Germinal center (tissue), 1 donor: ENCODE data around the gene TBX1.

Experiments
- DNase-seq: peaks from one replicate; pipeline ENCODE4 v3.0.0; 2012; ENCODE audit warnings: mixed read lengths, low spot score

Gene TBX1

DNA sequence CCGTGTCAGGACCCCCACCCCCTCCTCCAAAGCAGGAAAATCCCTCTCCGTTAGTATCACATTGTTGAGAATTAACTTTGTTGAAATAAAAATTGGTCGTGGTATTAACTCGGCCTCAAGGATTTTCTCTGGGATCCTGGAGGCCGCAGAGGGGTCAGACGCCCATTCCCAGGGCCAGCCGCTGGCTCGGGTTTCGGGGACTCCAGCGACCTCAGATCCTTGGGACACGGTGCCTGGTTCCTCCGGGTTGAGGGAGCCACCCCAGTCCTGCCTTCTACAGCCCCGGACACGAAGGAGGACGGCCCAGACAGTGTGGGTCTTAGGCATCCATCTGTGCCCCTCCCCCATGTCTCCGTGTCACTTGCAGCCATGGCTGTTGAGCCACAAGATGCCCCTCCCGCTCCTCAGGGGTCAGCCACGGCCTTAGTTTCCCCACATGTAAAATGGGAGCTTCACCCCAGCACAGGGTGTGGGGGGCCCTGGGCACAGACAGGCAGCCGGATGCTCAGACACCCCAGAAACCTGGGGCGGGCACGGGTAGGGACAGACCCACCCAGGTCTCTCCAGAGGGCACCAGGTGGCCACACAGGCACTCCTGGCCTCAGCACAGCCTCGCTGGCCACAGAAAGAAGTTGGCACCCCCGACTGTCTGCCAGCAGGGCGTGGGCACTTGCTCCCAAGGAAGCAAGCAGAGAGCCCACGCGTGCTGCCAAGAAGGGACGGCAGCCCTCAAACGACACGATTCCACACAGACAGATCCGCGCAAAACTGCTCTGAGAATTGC, 21.7 kb upstream of the TBX1 start:
- no peak for DNase-seq

- DNase-seq, result no peak
Measured at GRCh38 chr22:19739448-19739895, 21.1 kb upstream of the TBX1 start.

GRCh38 chr22:19739911-19740449, 20.6 kb upstream of the TBX1 start:
- DNase-seq, result no peak

DNA sequence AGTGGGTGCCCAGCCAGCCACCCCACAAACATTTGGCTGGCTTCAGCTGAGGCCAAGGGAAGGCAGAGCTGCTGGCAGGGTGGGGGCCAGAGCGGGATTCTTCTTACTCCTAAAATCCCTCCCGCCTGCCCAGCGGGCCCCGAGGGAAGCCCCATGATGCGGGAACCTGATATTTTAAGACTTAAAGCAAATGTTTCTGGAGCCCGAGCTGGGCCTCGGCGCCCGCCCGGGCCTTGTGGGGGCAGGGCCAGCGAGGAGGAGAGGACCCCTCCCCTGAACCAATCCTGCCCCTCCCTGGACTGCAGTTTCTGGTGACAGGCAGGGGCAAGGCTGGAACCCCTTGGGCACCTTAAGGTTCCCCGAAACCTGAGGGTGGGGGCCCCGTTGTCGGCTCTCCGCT, 20.0 kb upstream of the TBX1 start:
- DNase-seq, result no peak

DNA sequence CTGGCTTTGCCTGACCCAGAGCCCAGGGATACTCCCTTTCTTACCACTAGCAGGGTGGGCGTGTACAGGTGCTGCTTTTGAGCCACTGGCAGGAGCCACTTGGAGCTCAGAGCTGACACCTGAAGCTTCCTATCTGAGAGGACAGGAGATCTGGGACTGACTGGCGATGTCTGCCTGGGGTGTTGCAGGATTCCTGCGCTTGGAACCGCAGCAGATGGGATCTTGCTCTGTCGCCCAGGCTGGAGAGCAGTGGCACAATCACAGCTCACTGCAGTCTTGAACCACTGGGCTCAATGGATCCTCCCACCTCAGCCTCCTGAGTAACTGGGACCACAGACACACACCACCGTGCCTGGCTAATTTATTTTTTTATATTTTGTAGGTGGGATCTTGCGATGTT, 19.5 kb upstream of the TBX1 start:
- DNase-seq, result no peak

GRCh38 chr22:19742160-19743066, 18.2 kb upstream of the TBX1 start:
- DNase-seq, result no peak

- DNase-seq, result no peak
Measured at GRCh38 chr22:19743081-19743480, 17.5 kb upstream of the TBX1 start.

GRCh38 chr22:19743651-19744050, 16.9 kb upstream of the TBX1 start:
- no peak for DNase-seq

DNA sequence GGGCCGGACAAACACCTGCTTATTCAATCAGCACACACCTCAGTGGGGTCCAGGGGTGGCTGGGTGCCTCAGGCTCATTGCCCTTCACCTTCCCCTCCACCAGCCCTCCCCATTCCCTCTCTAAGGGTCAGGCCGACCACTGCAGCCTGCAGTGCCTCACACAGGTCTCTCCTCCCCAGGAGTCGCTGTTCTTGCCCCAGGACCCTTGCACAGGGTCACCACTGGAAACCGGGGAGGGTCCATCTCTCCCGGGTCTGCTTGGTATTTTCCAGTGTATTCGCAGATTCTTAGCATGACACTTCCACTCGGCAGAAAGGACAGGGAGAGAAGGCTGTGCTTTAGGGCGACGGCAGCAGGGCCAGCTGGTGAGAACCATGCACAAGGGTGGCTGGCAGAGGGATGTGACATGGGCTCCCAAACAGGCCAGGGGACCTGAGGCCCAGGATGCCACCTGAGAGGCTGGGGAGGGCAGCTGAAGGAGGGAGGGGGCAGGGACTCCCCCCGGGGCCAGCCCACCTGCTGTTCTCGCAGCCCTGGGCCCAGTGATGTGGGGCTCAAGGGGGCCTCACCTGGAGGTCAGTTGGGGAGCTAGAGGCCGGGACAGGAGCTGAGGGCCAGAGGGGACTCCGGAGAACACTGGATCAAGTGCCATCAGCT, 16.1 kb upstream of the TBX1 start:
- DNase-seq, result no peak

DNA sequence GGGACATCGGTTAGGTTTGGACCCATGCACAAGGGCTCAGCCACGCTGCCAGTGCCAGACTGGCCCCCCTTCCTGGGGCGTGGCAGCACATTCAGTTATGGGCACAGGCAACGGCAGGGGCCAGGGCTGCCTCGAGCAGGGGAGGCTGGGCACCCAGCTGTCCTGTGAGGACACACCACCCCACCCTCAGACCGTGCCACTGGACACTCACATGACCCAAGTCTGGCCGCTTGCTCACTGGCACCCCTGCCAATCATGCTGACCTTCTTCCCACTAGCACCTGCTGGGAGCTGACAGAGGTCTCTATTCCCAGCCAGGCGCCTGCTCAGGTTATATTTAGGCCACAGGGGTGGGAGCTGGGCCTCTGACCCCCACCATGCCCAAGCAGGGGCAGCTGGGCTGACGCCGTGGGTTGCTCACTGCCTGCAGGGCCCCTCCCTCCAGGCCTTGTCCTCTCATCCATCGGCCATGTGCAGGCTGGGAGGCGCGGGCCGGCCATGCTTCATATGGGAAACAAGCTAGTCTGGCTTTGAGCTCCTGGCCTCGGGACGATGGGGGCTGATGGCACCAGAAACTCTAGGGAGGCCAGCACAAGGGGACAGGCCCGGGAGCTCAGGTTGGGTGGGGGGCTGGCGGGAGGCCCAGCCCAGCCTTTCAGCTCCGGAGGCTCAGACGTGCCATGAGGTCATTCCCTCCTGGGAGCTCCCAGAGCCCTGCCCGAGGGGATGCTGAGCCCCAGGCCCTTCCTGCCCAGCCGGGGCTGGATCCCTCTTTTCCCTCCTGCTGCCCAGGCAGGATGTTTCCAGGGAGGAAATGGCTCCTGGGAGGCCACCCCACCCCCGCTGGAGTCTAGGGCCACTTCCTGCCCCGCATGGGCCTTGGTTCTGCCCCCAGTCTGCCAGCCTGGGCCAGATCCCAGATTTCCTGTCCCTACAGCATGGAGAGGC, 15.2 kb upstream of the TBX1 start:
- DNase-seq, result no peak

DNA sequence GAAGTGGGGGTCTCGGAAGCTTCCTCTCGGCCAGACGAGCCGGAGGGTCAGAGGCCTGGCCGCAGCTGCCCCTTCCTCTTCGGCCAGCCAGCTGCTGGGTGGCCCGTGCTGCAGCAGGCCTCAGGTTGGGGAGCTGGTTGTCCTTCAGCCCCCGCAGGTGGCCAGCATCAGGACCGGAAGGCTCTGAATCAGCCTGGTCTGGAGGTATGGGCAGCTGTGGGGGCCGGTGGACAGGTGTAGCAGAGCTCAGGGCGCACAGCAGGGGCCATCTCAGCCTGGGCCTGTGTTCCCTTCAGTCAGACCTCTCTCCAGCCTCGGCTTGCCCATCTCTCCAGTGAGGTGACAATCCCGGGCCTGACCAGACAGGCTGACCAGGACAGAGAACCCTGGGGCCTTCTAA, 13.9 kb upstream of the TBX1 start:
- no peak for DNase-seq

DNA sequence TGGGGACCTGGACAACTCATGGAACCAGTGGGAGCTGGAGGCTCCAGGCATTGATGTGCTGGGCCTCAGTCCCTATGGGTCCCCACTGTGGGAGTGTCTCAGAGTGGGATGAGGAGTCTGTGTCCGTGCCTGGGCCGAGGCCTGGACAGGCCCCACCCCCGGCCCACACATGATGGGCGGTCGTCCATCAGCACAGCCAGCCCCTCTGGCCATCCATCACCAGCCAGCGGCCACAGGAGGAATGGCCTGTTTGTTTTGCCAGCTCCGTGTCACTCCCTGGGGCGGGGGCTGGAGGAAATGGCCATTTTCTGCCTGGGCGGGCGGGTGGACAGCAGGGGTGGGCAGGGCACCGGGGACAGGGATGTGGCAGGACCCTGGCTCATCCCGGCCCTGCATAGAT, 13.0 kb upstream of the TBX1 start:
- DNase-seq, result no peak

- no peak for DNase-seq
Measured at GRCh38 chr22:19748139-19748538, 12.4 kb upstream of the TBX1 start.

- DNase-seq, result no peak
Measured at GRCh38 chr22:19748991-19749664, 11.4 kb upstream of the TBX1 start.

DNA sequence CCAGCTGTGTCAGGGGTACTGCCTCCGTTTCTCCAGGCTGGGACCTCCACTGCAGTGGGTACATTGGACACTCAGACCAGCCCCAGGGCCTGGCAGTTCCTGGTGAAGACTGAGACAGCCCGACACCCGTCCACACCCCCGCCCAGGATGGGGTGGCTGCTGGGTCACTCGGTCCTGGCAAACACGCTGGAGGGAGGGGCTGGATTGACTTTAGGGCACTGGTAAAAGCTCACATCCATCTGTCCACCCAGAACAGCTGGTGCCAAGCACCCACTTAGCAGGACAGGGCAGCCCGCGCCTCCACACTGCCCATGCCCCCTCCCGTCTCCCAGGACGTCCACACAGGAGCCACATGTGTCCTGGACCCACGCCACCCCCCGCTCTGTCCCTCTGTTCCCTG, 10.7 kb upstream of the TBX1 start:
- no peak for DNase-seq

GRCh38 chr22:19750507-19751490, 9.8 kb upstream of the TBX1 start:
- no peak for DNase-seq

DNA sequence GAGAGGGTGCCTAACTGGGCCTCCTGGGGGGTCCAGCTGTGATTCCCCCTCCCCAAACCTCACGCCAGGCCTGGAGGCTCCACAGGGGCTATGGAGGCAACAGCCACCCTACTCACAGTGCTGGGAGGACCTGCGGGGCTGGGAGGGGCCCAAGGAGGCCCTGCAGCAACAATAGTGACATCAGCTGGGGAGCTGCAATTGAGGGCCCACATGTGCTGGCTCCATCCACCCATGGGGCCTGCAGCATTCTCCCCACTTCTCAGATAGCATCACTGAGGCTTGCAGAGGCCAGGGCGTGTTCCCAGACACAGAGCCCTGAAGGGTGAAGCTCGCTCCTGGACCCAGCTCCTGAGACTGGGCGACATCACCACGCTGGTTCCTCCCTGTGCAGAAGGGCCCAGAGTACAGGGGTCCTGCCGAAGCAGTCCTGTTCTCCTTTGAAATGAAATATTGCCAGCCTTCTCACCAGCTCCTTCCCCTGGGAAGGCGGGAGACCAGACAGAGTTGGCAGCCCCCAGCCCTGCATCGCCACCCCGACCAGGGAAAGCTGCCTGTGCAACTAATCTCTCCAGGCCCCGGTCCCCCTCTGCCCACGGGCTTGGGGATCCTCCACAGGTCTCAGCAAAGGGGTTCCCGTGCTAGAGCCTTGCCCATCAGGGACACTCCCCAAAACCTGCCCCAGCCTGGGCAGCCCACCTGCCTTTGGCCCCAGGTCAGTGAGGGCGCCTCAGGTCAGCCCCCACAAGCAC, 8.9 kb upstream of the TBX1 start:
- DNase-seq, result no peak

- DNase-seq, result no peak
Measured at GRCh38 chr22:19753090-19753842, 7.3 kb upstream of the TBX1 start.
